Activated gamma-delta T cell treated with anti-CD3 and anti-CD28 coated beads, Interleukin-2, amount 50 U/mL, for 16 hours (primary cell): Measurements from ENCODE around the gene RNU4-1.
"Not testable (repeated sequence)": the region's sequence is repeated elsewhere in the genome, so short reads cannot be mapped to it uniquely, and the experiment has no call there.

ENCODE experiments used
- DNase-seq: peaks from one replicate; pipeline ENCODE4 v3.0.0-alpha.2; 2020; ENCODE audit warnings: low read depth

The RNU4-1 gene

GRCh38 chr12:120292661-120293531, at the start of gene RNU4-1:
RNU4-1 (minus strand) TSS chr12:120293237.
- DNase-seq = peak; percentile 56

DNA sequence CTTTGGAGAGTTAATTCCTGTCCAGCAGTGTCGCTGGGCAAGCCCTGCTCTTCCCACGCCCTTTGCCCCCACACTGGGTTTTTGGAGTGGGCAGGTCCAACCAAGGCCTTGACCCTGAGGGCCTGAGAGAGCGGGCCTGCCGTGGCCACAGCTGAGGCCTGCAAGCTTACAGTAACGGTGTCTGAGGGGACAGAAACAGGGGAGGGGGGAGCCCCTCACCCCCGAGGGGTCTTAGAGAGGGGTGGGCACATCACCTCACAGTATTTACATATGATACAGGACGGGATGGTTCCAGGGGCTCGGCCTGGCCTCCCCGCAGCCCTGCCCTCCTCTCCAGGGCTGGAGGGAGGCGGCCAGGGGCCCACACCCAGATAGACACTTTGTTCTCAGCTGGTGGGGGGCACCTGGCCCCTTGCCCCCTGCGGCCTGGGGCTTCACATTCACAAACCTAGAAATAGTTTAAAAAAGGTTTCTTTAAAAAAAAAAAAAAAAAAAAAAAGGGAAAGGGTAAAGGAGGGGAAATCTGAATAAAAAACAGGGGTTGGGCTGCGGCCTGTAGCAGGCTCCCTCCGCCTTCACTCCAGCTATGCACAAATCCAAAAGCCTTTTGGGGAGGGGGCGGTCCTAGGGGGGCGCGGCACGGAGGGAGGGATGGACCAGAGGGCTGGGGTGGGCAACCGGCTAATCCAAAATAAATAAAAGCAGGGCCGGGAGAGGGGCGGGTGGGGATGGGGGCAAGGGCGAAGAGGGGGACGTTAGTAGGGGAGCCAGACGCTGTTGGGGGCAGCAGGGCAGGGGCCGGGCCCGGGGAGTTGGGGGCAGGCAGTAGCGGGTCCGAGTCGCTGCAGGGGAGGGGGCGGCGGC, 49.4 kb upstream of the RNU4-1 start:
- no peak for DNase-seq

- DNase-seq = no peak
These were observed 46.2 kb upstream of the RNU4-1 start for GRCh38 chr12:120339256-120339655.

DNA sequence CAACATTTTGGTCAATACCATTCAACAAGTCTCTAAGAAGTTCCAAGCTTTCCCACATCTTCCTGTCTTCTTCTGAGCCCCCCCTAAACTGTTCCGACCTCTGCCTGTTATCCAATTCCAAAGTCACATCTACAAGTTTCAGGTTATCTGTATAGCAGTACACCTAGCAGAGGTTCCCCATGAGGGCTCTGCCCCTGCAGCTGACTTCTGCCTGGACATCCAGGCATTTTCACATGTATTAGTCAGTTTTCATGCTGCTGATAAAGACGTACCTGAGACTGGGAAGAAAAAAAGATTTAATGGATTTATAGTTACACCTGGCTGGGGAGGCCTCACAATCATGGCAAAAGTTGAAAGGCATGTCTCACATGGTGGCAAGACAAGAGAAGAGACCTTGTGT, 44.7 kb upstream of the RNU4-1 start:
- DNase-seq = no peak

- DNase-seq = not testable (repeated sequence)
These were observed 43.4 kb upstream of the RNU4-1 start for GRCh38 chr12:120336392-120336791.

DNA sequence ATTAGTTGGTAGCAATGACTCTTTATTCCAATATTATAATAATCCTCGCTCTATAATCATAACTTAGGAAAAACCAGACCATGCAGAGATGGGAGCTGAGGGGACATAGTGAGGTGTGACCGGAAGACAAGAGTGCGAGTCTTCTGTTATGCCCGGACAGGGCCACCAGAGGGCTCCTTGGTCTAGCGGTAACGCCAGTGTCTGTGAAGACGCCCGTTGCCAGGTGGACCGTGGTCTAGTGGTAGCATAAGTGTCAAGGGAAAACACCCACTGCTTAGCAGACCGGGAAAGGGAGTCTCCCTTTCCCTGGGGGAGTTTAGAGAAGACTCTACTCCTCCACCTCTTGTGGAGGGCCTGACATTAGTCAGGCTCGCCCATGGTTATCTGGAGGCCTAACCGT, 42.4 kb upstream of the RNU4-1 start:
- not testable (repeated sequence) for DNase-seq

- no peak for DNase-seq
These were observed 39.5 kb upstream of the RNU4-1 start for GRCh38 chr12:120332523-120332922.

- no peak for DNase-seq
These were observed 39.0 kb upstream of the RNU4-1 start for GRCh38 chr12:120332041-120332440.

GRCh38 chr12:120331390-120331789, 38.4 kb upstream of the RNU4-1 start:
- no peak for DNase-seq

GRCh38 chr12:120328228-120328627, 35.2 kb upstream of the RNU4-1 start:
- no peak for DNase-seq

DNA sequence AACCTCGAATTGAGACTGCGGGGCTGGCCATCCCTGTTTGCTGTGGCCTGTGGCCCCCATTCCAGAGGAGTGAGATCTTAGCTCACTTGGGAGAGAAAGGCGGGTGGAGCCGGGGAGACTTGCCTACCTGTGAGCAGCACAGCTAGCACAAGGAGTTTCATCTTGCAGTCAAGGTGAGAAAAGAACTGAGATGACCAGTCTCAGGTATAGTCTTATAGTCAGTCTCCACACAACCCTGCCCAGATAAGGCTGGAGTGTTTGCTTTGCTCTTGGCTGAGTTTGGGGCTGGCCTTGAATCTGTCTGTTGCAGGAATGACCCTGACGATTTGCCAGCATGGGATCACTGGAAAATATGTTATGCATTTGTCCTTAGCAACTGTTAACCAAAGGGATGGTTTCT, 34.6 kb upstream of the RNU4-1 start, which contains the start of gene PLA2G1B:
Gene PLA2G1B, minus strand, starts transcription at position 187 of the 400 bp plus-strand sequence. Its CDS starts 26 bp downstream, at position 161.
- no peak for DNase-seq

DNA sequence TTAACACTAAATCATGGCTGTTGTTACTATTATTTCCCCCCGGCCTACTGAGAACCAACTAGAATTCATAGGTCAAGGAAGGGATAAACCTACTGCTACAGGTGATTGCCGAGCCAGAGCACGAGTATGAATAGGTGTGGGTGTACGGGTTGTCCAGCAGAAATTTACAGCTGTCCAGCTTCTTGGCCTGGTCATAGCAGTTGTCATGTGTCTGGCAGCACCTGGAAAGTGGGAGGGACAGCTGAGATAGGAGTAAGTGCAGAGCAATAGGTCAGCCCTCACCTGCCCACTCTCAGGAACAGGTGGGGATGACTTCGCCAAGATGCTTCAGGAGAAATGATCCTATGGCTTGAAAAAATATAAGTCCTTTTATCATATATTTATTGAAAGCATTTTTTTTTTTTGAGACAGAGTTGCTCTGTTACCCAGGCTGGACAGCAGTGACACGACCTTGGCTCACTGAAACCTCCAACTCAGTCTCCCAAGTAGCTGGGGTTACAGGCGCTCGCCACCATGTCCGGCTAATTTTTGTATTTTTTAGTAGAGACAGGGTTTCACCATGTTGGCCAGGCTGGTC, 31.9 kb upstream of the RNU4-1 start:
- no peak for DNase-seq

DNA sequence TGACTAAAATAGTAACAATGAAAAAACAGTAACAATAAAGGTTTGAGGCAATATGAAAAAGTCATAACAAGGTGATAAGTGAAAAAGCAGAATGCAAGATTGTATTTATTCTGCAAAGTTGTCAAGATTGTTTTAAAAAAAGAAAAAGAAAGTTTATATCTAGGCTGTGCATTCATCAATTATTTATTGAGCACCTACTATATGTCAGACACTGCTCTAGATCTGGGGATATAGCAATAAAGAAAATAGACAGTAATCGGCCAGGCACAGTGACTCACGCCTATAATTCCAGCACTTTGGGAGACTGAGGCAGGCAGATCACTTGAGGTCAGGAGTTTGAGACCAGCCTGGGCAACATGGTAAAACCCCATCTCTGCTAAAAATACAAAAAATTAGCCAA, 30.7 kb upstream of the RNU4-1 start:
- no peak for DNase-seq

GRCh38 chr12:120321382-120322202, 28.6 kb upstream of the RNU4-1 start:
- DNase-seq = no peak

DNA sequence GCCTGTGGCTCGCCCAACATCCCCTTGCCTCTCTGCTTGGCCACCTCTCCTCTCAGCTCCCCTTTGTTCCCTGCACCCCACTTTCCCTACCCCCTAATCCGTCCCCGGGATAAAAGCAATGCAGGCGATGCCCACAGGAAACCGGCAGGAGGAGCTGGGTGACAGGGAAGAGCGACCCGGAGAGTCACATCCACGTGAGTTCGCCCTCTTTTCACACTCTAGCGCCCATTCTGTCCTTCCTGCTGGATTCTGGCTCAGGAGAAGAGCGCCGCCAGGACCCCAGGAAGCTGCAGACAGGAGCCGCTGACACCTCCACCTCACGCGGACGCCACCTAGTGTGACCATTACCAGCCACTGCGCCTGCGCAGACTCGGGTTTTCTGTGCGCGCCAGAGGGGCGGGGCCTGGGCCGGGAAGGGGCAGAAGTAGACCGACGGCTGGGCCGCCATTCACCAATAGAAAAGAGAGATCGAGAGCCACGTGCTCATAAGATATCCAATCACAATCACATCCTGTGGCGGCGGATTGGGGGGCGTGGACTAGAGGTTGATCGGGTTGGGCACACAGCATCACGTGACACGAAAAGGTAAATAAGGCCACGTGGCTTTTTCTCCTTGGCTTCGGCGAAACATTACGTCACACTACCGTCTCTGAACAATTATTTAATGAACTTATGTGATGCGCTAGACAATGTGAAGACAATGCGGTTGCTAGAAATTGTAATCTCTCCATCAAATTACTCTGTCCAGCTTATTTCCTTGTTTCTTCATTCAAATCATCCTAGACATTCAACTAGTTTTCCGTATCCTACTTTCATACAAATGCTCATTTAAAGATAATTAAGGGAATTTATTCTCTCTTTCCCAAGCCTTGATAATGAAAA, 24.4 kb upstream of the RNU4-1 start:
- DNase-seq = peak; percentile 100

DNA sequence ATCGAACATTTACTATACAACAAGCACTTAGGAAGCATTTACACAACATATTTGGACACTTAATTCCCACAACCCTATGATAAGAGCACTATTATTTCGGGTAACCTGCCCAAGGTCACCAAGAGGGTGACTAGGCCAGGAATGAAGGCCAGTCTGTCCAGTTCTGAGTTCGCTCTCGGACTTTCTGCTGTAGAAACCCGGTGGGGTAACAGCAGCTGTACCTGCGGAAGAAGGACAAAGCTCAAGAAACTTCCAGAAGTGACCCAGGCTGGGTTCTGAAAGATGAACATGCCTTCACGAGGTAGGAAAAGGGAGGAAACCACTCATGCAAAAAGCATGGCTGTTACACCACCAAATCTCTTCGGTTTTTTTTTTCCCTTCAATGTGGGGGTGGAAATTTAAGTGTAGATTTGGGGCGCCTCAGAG, 23.8 kb upstream of the RNU4-1 start:
- DNase-seq = no peak

DNA sequence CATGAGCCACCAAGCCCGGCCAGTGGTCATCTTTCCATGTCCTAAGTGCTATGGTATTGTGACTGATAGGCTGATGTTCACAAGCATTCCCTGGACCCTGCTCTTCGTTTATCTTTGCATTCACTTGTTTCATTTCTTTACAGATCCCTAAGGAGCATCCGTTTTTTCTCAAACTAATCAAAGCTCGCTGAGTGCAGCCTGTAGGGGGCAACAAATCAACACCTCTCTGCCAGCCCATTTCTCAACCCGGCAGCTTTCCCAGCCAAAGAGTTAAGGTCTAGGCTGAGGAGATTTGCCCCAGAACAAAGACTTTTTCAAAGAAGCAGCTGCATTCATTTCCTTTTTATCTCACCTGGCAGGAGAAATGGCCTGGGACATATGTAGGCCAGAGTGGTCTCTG, 21.2 kb upstream of the RNU4-1 start:
- DNase-seq = no peak

DNA sequence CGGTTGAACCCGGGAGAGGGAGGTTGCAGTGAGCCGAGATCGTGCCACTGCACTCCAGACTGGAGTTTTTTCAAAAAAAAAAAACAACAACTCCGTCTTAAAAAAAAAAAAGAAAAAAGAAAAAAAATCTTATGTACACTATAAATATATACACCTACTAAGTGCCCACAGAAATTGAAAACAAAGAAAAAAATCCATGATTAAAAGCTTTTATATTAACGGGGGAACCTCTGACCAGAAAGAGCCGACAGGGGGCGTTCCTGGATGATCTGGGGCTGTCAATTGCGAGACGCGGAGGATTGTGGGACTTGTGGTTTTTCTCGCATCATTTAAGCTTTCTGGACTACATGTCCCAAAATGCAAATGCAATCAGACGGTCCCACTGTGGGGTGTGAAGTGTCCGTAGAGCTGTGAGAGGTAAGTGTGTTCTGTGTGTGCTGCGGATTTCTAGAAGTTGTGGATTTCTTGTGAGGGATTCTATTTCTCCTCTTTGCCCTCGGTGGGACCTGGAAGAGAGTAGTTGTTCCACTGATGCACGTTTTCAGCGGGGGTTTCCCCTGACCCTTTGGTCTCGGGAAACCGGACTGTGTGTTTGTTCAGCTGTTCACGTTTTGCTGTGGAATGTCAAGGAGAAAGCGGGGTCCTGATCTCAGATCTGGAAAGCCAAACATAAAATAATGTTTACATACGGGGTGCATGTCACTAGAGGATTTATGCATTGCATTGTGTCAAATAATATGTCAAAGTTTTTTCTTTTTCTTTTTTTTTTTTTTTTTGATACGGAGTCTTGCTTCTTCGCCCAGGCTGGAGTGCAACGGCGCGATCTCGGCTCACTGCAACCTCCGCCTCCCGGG, 9.2 kb upstream of the RNU4-1 start, which contains the start of gene SIRT4:
Gene SIRT4, plus strand, starts transcription at position 360 of the 854 bp plus-strand sequence. CDS start 1,241 bp downstream, outside the sequence.
- peak; percentile 87 for DNase-seq

GRCh38 chr12:120292411-120292660, 701 bp downstream of the RNU4-1 start:
- DNase-seq = no peak
